Measurements from ENCODE around the gene PAX6. TPM values are rescaled to one million over a fixed set of nuclear protein-coding genes. Genes with fewer than 3 reads are reported as not detected.

Gene PAX6
- total RNA-seq, 2 experiments from 2014 or later: not detected

DNA sequence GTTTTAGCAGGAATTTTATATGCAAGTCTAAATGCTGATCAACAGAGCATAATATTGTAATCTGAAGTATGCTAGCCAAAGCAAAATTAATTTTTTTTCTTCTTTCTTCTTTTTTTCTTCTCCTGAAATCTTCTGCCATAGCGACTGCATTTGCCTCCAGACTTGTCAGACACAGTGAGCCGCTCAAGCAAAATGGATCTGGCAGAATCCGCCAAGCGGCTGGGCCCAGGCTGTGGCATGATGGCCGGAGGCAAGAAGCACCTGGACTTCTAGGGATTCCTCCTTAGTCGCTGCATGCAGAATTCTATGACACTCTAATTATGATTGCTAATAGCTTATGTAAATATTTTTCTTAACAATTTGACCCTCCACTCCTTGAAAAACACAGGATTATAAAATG is 27.9 kb downstream of the PAX6 start:
- Mint-ChIP-seq H3K36me3 (peaks cover 2% of the 10 kb centered on the region), H3K27me3 (no peaks in the 10 kb centered on the region), H3K4me1 (no peaks in the 10 kb centered on the region)

GRCh38 chr11:31782257-31782656 is 28.9 kb downstream of the PAX6 start:
- Mint-ChIP-seq H3K9me3 (peaks cover 3% of the 10 kb centered on the region), H3K4me3 (no peak overlapping the region), H3K27ac (no peak overlapping the region), H3K27me3 (no peaks in the 10 kb centered on the region), H3K36me3 (peaks cover 6% of the 10 kb centered on the region), H3K4me1 (no peaks in the 10 kb centered on the region)
- no peak for DNase-seq

More for the DNA sequence above, 27.9 kb downstream of the PAX6 start:
- H3K9me3 Mint-ChIP-seq: no peaks in the 10 kb centered on the region
- H3K4me3 Mint-ChIP-seq: no peak overlapping the region
- no peak for DNase-seq
- H3K27ac Mint-ChIP-seq: no peak overlapping the region

- no peak for DNase-seq
- Mint-ChIP-seq H3K27ac (no peak overlapping the region), H3K4me3 (no peak overlapping the region), H3K9me3 (peaks cover 3% of the 10 kb centered on the region), H3K36me3 (peaks cover 6% of the 10 kb centered on the region), H3K27me3 (no peaks in the 10 kb centered on the region), H3K4me1 (no peaks in the 10 kb centered on the region)
Observed at GRCh38 chr11:31780480-31780971, 30.6 kb downstream of the PAX6 start.

- DNase-seq: no peak
- Mint-ChIP-seq H3K27me3 (no peaks in the 10 kb centered on the region), H3K36me3 (peaks cover 6% of the 10 kb centered on the region), H3K4me3 (no peak overlapping the region), H3K27ac (no peak overlapping the region), H3K4me1 (no peaks in the 10 kb centered on the region), H3K9me3 (peaks cover 3% of the 10 kb centered on the region)
Observed at GRCh38 chr11:31780078-31780477, 31.0 kb downstream of the PAX6 start.

DNA sequence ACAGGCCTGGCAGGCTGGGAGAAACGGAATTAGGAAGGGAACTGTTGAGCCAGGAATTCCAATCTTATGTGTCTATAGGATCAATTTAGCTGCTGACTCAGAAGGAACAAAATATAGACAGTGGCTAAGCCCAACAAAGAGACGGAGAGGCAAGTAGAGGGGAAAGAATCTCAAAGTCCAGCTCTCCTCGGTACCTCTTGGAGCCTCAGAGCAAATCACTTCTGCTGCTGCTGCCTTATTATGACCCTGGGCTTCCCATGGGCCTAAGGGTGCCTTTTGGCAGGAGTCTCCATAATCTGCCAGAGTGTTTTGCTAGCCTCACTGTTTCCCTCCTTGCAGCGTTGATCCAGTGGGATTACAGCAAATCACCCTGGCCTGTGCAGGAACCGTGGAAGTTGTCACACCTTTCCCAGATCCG is 31.7 kb downstream of the PAX6 start:
- no peak overlapping the region for H3K27ac Mint-ChIP-seq
- DNase-seq: no peak
- H3K4me3 Mint-ChIP-seq: no peak overlapping the region
- peaks cover 8% of the 10 kb centered on the region for H3K36me3 Mint-ChIP-seq
- H3K27me3 Mint-ChIP-seq: no peaks in the 10 kb centered on the region
- peaks cover 3% of the 10 kb centered on the region for H3K9me3 Mint-ChIP-seq
- no peaks in the 10 kb centered on the region for H3K4me1 Mint-ChIP-seq

DNA sequence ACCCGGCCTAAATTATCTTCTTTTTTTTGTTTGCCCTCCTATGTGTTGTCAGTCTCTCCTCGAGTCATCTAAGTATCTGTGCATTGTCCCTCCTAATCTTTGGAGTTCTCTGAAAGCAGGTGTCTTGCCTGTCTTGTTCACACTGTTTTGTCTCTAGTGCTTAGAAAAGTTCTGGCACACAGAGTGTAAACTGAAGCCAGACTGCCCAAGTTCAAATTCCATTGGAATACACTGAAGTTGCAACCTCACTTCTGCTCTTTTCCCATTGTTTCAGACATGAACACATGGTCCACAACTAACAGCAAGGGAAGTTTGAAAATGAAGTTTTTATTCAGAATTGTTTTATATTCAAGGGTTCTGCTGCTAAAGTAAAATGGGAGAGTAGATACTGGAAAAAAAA is 38.7 kb downstream of the PAX6 start:
- H3K36me3 Mint-ChIP-seq: peaks cover 13% of the 10 kb centered on the region
- no peak for DNase-seq
- H3K27me3 Mint-ChIP-seq: no peaks in the 10 kb centered on the region
- H3K4me3 Mint-ChIP-seq: no peak overlapping the region
- H3K27ac Mint-ChIP-seq: no peak overlapping the region
- no peaks in the 10 kb centered on the region for H3K4me1 Mint-ChIP-seq
- H3K9me3 Mint-ChIP-seq: peaks cover under 1% of the 10 kb centered on the region

GRCh38 chr11:31770011-31770700 is 41.0 kb downstream of the PAX6 start:
- H3K9me3 Mint-ChIP-seq: no peaks in the 10 kb centered on the region

DNA sequence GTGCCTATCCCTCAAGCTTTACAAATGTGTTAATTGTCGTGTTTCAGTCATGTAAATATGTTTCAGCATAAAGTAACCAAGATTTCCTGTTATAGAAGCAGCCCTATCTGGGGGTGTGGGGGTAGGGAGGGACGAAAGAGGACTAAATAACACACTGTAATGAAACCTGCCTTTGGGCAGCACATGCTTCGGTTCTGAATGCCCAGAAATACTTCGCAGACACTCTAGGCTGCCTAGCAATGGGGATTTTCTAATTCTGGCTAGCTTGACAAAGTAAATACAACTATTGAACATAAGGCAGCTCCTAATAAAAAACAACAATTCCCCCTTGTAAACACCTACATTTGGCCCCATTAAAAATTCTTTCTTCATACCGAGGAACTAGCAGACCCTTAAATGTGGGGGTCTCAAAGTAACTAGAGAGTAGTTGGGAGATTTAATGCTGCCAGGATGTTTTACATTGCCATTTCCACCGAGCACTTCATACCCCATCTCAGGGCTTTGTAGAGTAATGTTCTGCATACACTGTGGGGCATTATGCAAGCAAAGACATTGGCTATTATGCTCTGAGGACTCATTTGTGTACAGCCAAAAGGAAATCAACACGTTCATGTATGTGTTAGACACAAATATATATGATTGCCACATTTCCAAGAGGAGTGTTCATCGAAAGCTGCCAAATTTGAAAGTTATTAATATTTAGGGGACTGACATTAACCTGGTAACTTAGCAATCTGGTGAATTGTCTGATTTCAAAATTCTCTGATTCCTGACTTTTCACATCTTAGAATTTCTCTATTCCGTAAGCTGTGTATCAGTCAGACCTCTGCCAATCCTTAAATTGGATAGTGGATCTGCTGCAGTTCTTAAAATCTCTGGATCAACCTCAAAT is 42.1 kb downstream of the PAX6 start:
- DNase-seq: no peak
- Mint-ChIP-seq H3K4me3 (no peak overlapping the region), H3K4me1 (no peaks in the 10 kb centered on the region), H3K27me3 (no peaks in the 10 kb centered on the region), H3K9me3 (no peaks in the 10 kb centered on the region), H3K36me3 (peaks cover 9% of the 10 kb centered on the region), H3K27ac (no peak overlapping the region)

More at GRCh38 chr11:31770011-31770700, 41.0 kb downstream of the PAX6 start:
- H3K4me3 Mint-ChIP-seq: no peak overlapping the region
- no peak for DNase-seq
- peaks cover 12% of the 10 kb centered on the region for H3K36me3 Mint-ChIP-seq
- H3K27me3 Mint-ChIP-seq: no peaks in the 10 kb centered on the region
- no peaks in the 10 kb centered on the region for H3K4me1 Mint-ChIP-seq
- H3K27ac Mint-ChIP-seq: no peak overlapping the region

- no peak for DNase-seq
- H3K27ac Mint-ChIP-seq: no peak overlapping the region
- H3K27me3 Mint-ChIP-seq: no peaks in the 10 kb centered on the region
- no peaks in the 10 kb centered on the region for H3K9me3 Mint-ChIP-seq
- no peak overlapping the region for H3K4me3 Mint-ChIP-seq
- no peaks in the 10 kb centered on the region for H3K4me1 Mint-ChIP-seq
- H3K36me3 Mint-ChIP-seq: peaks cover 4% of the 10 kb centered on the region
Observed at GRCh38 chr11:31767685-31768084, 43.4 kb downstream of the PAX6 start.

DNA sequence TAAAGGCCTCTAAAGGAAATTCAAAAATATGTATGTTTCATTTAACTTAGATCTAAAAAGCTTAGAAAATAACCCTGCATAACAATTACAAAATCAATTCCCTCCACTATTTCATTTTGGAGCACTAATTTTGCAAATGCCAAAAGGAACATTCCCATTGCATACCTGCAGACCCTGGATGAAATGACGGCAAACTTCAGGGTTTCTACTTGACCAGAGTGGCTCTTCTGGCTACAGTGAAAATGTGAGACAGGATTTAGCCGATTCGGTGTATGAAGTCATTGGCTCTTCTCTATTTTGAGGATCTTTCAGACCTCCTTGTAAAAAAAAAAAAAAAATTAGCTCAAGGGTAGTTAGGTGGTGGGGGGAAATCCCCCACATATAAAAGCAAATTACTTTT is 44.1 kb downstream of the PAX6 start:
- no peaks in the 10 kb centered on the region for H3K4me1 Mint-ChIP-seq
- H3K9me3 Mint-ChIP-seq: no peaks in the 10 kb centered on the region
- DNase-seq: no peak
- no peaks in the 10 kb centered on the region for H3K36me3 Mint-ChIP-seq
- H3K4me3 Mint-ChIP-seq: no peak overlapping the region
- no peaks in the 10 kb centered on the region for H3K27me3 Mint-ChIP-seq
- no peak overlapping the region for H3K27ac Mint-ChIP-seq

- no peak overlapping the region for H3K4me3 Mint-ChIP-seq
- no peaks in the 10 kb centered on the region for H3K27me3 Mint-ChIP-seq
- no peak for DNase-seq
- H3K36me3 Mint-ChIP-seq: no peaks in the 10 kb centered on the region
- no peak overlapping the region for H3K27ac Mint-ChIP-seq
- no peaks in the 10 kb centered on the region for H3K4me1 Mint-ChIP-seq
- H3K9me3 Mint-ChIP-seq: no peaks in the 10 kb centered on the region
Observed at GRCh38 chr11:31764766-31765165, 46.4 kb downstream of the PAX6 start.

- no peaks in the 10 kb centered on the region for H3K36me3 Mint-ChIP-seq
- no peak overlapping the region for H3K4me3 Mint-ChIP-seq
- H3K27me3 Mint-ChIP-seq: no peaks in the 10 kb centered on the region
- H3K9me3 Mint-ChIP-seq: no peaks in the 10 kb centered on the region
- H3K4me1 Mint-ChIP-seq: no peaks in the 10 kb centered on the region
- no peak overlapping the region for H3K27ac Mint-ChIP-seq
- DNase-seq: no peak
Observed at GRCh38 chr11:31764261-31764660, 46.9 kb downstream of the PAX6 start.

- Mint-ChIP-seq H3K27me3 (no peaks in the 10 kb centered on the region), H3K4me3 (no peak overlapping the region), H3K36me3 (peaks cover 2% of the 10 kb centered on the region), H3K27ac (no peak overlapping the region), H3K4me1 (no peaks in the 10 kb centered on the region), H3K9me3 (no peaks in the 10 kb centered on the region)
- DNase-seq: no peak
Observed at GRCh38 chr11:31763296-31763695, 47.8 kb downstream of the PAX6 start.

DNA sequence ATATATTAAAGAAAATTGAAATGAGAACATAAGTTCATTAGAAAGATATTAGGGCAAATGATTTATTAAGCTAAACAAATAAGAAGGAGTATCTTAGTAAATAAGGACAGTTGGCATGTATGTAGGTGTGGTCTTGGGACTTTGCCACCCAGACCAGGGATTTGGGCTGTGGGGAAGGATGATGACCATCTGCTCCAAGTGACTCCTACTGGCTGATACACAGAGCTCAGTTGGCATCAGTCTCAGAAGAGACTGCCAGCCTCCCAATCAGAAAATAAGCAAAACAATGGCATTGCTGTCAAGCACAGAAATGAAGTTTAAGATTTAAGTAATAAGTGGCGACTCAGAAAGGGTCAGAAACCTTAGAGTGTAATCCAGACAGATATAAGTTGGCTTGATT is 49.5 kb downstream of the PAX6 start:
- DNase-seq: no peak
- H3K4me1 Mint-ChIP-seq: no peaks in the 10 kb centered on the region
- peaks cover 2% of the 10 kb centered on the region for H3K36me3 Mint-ChIP-seq
- no peak overlapping the region for H3K27ac Mint-ChIP-seq
- no peaks in the 10 kb centered on the region for H3K9me3 Mint-ChIP-seq
- H3K27me3 Mint-ChIP-seq: no peaks in the 10 kb centered on the region
- H3K4me3 Mint-ChIP-seq: no peak overlapping the region

- no peak overlapping the region for H3K4me3 Mint-ChIP-seq
- H3K36me3 Mint-ChIP-seq: peaks cover 2% of the 10 kb centered on the region
- H3K27ac Mint-ChIP-seq: no peak overlapping the region
Observed at GRCh38 chr11:31757260-31757835, 53.8 kb downstream of the PAX6 start.

More at GRCh38 chr11:31757260-31757835, 53.8 kb downstream of the PAX6 start:
- DNase-seq: no peak
- Mint-ChIP-seq H3K27me3 (no peaks in the 10 kb centered on the region), H3K4me1 (no peaks in the 10 kb centered on the region), H3K9me3 (no peaks in the 10 kb centered on the region)

Measured in activated naive CD8-positive, alpha-beta T cell treated with anti-CD3 and anti-CD28 coated beads for 36 hours (primary cell).